BE2C (cell line): ENCODE measurements around the gene ESRRG.

Experiments used
- DNase-seq: peaks from one replicate; pipeline ENCODE4 v3.0.0-alpha.2; 2020
- H3K27me3 ChIP-seq: fragments of 250-450 bp; sonication (Bioruptor Pico); 2 replicates; pipeline ENCODE4 v1.5.1; 2020; ENCODE audit warnings: mild to moderate bottlenecking
- H3K36me3 ChIP-seq: fragments of 250-450 bp; sonication (Bioruptor Pico); 2 replicates; pipeline ENCODE4 v1.5.1; 2020; ENCODE audit warnings: mild to moderate bottlenecking
- H3K4me1 ChIP-seq: fragments of 250-450 bp; sonication (Bioruptor Pico); 2 replicates; pipeline ENCODE4 v1.5.1; 2020
- H3K4me3 ChIP-seq: 2 replicates; pipeline ENCODE4 v1.5.1; 2011; ENCODE audit warnings: low read depth, low read length
- H3K9me3 ChIP-seq: fragments of 250-450 bp; sonication (Bioruptor Pico); 2 replicates; pipeline ENCODE4 v1.5.1; 2020
- CTCF ChIP-seq: IDR thresholded peaks from 2 replicates; pipeline ENCODE4 v1.5.1; 2012; ENCODE audit warnings: mild to moderate bottlenecking, low read depth, low read length

Gene ESRRG

DNA sequence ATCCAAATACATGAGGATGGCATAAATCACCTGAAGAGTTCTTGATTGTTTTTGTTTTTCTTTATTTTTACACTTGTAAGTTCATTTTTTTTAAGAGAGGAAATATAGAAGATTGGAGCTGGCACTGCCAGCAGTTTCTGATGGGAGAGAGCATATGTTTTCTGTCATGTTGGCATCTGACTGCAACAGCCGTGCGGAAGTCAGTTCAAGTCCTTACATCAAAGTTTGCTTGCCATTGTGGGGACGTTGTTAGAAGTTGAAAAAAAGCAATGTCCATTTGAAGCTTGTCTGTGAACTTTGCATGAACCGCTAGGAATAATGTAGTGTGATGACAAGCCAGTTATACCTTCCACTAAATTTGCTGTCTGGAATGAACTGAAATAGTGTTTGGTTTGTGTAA lies 173.4 kb downstream of the ESRRG start:
- no peaks in the 10 kb centered on the region for H3K9me3 ChIP-seq
- no peaks in the 10 kb centered on the region for H3K27me3 ChIP-seq
- TF ChIP-seq CTCF = no peak
- DNase-seq = no peak
- peaks cover 5% of the 10 kb centered on the region; the same call in 1 of the 2 replicates for H3K4me1 ChIP-seq
- H3K36me3 ChIP-seq = peaks cover 22% of the 10 kb centered on the region
- H3K4me3 ChIP-seq = no peak overlapping the region

- peaks cover 27% of the 10 kb centered on the region for H3K36me3 ChIP-seq
- no peaks in the 10 kb centered on the region for H3K27me3 ChIP-seq
- no peak for TF ChIP-seq CTCF
- no peak overlapping the region for H3K4me3 ChIP-seq
- no peak for DNase-seq
- no peaks in the 10 kb centered on the region for H3K9me3 ChIP-seq
- H3K4me1 ChIP-seq = peaks cover 29% of the 10 kb centered on the region
Measured at GRCh38 chr1:216542741-216543140, 180.5 kb downstream of the ESRRG start.

DNA sequence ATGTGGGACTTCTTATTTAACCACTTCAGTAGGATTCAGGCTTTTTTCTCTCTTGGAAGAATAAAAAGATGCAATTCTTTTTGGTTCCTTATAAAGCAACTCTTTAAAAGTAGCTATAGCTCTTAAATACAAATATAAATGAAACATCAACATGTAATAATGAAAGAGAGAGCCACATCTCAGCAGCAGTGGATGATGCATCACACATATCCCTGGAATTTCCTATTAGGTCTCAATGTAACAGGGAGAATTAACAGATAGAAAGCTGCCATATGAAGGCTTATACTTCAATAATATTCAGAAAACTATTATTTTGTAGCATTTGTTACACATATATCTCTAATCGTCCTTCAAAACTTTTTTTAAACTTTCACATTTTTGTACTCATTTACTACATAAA lies 181.0 kb downstream of the ESRRG start:
- Histone ChIP-seq H3K4me1 (peaks cover 29% of the 10 kb centered on the region), H3K9me3 (no peaks in the 10 kb centered on the region), H3K27me3 (no peaks in the 10 kb centered on the region), H3K4me3 (no peak overlapping the region), H3K36me3 (peaks cover 22% of the 10 kb centered on the region)
- TF ChIP-seq CTCF = no peak
- no peak for DNase-seq

DNA sequence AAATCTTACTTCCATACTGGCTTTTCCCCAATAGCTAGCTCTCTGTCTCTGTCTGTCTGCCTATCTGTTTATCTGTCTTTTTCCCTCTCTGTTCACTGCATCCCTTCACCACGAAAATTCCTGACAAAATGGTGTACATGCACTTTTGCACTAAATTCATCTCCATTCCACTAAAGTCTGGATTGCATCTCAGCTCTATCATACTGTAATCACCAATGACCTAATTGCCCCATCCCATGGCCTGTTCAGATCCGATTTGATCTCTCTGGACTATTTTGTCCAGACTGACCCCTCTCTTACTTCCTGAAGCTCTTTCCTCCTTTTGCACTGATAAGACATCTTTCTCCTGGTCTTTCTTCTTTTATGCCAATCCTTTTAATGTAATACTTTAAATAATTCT lies 187.5 kb downstream of the ESRRG start:
- TF ChIP-seq CTCF = no peak
- peaks cover 35% of the 10 kb centered on the region for H3K4me1 ChIP-seq
- H3K36me3 ChIP-seq = peaks cover 6% of the 10 kb centered on the region
- H3K4me3 ChIP-seq = no peak overlapping the region
- H3K9me3 ChIP-seq = no peaks in the 10 kb centered on the region
- no peaks in the 10 kb centered on the region for H3K27me3 ChIP-seq
- DNase-seq = no peak

DNA sequence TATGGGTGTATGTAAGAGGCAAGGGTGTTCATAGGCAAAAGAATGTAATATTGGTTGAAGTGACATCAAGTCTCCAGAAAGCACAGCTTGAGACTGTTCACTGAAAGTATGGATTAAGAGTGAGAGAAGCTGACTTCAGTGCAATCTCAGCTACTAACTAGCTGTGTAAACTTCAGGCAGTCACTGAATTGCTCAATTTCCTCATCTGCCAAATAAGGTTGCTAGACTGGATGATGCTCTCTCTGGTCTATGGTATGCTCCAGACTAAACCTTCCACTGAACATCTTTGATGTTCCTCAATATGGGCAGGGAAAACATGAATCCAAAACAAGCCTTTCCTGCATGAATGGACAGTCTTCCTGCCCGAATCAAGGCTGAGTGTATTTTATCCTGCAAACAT lies 188.2 kb downstream of the ESRRG start:
- no peak overlapping the region for H3K4me3 ChIP-seq
- TF ChIP-seq CTCF = no peak
- no peak for DNase-seq

GRCh38 chr1:216533776-216534175 lies 189.5 kb downstream of the ESRRG start:
- no peaks in the 10 kb centered on the region for H3K27me3 ChIP-seq
- peak; percentile 78 for DNase-seq
- no peaks in the 10 kb centered on the region for H3K9me3 ChIP-seq
- H3K4me1 ChIP-seq = peaks cover 38% of the 10 kb centered on the region
- peak overlapping the region; percentile 19; the same call in 1 of the 2 replicates for H3K4me3 ChIP-seq
- H3K36me3 ChIP-seq = peaks cover 6% of the 10 kb centered on the region; the same call in 1 of the 2 replicates
- TF ChIP-seq CTCF = no peak

More for the DNA sequence above, 188.2 kb downstream of the ESRRG start:
- Histone ChIP-seq H3K9me3 (no peaks in the 10 kb centered on the region), H3K27me3 (no peaks in the 10 kb centered on the region), H3K4me1 (peaks cover 35% of the 10 kb centered on the region), H3K36me3 (peaks cover 6% of the 10 kb centered on the region; the same call in 1 of the 2 replicates)
